Measurements from ENCODE around the gene RCAN2. TPM values are rescaled to one million over a fixed set of nuclear protein-coding genes. Genes with fewer than 3 reads are reported as not detected.

RCAN2 gene
- polyA plus RNA-seq, 4 donors, result 0.67 to 8.7 (median 4.0) TPM

DNA sequence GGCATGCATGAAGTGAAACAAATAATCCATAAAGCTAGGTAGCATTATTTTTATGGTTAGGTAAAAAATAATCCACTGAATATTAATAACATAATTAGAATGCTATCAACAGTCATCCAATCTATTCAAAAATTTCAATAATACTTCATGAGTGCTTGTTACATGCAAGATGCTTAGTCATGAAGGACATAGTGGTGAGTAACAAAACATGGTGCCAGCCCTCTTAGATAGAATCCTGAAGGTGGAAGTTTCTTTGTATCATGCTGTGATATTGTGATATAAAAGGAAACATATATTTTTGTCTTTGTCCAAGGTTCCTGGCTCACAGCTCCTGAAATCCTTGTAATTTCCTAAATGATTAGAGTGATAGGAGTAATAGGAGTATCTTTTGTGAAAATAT is 14.9 kb downstream of the RCAN2 start:
- no peaks in the 10 kb centered on the region for H3K36me3 ChIP-seq (ENCODE audit: control insufficient read depth in 3 of 3, insufficient read depth in 2 of 3, low read depth in 1 of 3, low read length in 3 of 3)
- H3K4me3 ChIP-seq (ENCODE audit: low read depth in 1 of 3, low read length in 3 of 3), result no peak overlapping the region
- H3K9me3 ChIP-seq (ENCODE audit: control insufficient read depth in 2 of 2, insufficient read depth in 1 of 2, low read depth in 1 of 2, low read length in 1 of 2), result no peaks in the 10 kb centered on the region
- DNase-seq, result no peak
- no peak for FAIRE-seq
- peaks cover 0 to 12% (median 3%) of the 10 kb centered on the region in 3 donors for H3K27me3 ChIP-seq (ENCODE audit: control insufficient read depth in 3 of 3, insufficient read depth in 3 of 3, low read length in 3 of 3)
- H3K4me1 ChIP-seq (ENCODE audit: control insufficient read depth in 3 of 3, insufficient read depth in 2 of 3, low read depth in 1 of 3, low read length in 2 of 3), result no peaks in the 10 kb centered on the region
- H3K27ac ChIP-seq (ENCODE audit: low read depth in 1 of 3, low read length in 2 of 3), result no peak overlapping the region

DNA sequence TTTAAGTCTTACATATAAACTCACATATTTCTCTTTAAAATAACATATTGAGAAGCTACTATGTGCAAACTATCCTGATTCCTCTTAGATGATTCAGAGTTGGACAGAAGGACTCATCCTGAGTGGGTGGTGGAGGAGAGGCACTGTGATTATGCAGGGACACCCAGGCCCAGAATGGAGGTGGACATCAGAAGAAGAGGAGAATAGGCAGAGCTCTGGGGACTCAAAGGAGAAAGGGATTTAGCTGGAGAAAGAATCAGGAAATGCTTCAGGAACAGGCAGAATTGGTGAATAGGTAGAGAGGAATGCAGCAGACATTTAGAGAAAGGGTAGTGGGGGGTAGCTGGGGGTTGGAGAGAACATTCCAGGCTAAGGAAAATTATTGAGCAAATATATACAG is 17.4 kb downstream of the RCAN2 start:
- H3K36me3 ChIP-seq (ENCODE audit: control insufficient read depth in 3 of 3, insufficient read depth in 2 of 3, low read depth in 1 of 3, low read length in 3 of 3), result no peaks in the 10 kb centered on the region
- no peak for FAIRE-seq
- H3K4me3 ChIP-seq (ENCODE audit: low read depth in 1 of 3, low read length in 3 of 3), result no peak overlapping the region
- no peak for DNase-seq
- no peaks in the 10 kb centered on the region for H3K9me3 ChIP-seq (ENCODE audit: control insufficient read depth in 2 of 2, insufficient read depth in 1 of 2, low read depth in 1 of 2, low read length in 1 of 2)
- no peak overlapping the region for H3K27ac ChIP-seq (ENCODE audit: low read depth in 1 of 3, low read length in 2 of 3)
- H3K27me3 ChIP-seq (ENCODE audit: control insufficient read depth in 3 of 3, insufficient read depth in 3 of 3, low read length in 3 of 3), result peaks cover 0 to 8% (median 3%) of the 10 kb centered on the region in 3 donors
- H3K4me1 ChIP-seq (ENCODE audit: control insufficient read depth in 3 of 3, insufficient read depth in 2 of 3, low read depth in 1 of 3, low read length in 2 of 3), result no peaks in the 10 kb centered on the region

DNA sequence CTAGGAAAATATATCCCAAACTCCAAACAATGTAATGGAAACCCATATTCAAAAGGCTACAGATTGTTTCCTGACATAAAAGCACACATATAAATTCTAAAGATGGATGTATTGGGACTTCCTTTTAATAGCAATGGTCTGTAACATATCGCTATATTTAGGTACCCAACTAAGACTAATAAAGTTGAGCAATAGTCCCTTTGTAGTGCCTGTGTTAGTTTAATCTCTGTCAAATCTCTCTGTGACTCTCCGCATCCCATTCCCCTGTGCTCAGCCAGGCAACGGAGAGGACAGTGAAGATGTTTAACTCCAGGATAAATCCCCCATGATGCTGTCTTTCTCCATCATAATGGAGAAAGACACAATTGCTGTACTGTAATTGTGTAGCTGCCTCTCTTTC is 19.0 kb downstream of the RCAN2 start:
- Histone ChIP-seq H3K9me3 (ENCODE audit: control insufficient read depth in 2 of 2, insufficient read depth in 1 of 2, low read depth in 1 of 2, low read length in 1 of 2) (no peaks in the 10 kb centered on the region), H3K4me3 (ENCODE audit: low read depth in 1 of 3, low read length in 3 of 3) (no peak overlapping the region), H3K36me3 (ENCODE audit: control insufficient read depth in 3 of 3, insufficient read depth in 2 of 3, low read depth in 1 of 3, low read length in 3 of 3) (no peaks in the 10 kb centered on the region), H3K27ac (ENCODE audit: low read depth in 1 of 3, low read length in 2 of 3) (no peak overlapping the region), H3K27me3 (ENCODE audit: control insufficient read depth in 3 of 3, insufficient read depth in 3 of 3, low read length in 3 of 3) (peaks cover 0 to 11% (median 3%) of the 10 kb centered on the region in 3 donors), H3K4me1 (ENCODE audit: control insufficient read depth in 3 of 3, insufficient read depth in 2 of 3, low read depth in 1 of 3, low read length in 2 of 3) (no peaks in the 10 kb centered on the region)
- FAIRE-seq, result no peak
- DNase-seq, result no peak
- WGBS, 3 donors, result 80 to 86% (median 84%) methylated on average over 3 of the region's 3 CpGs

- H3K27ac ChIP-seq (ENCODE audit: low read depth in 1 of 3, low read length in 2 of 3), result no peak overlapping the region
- 76 to 84% (median 79%) methylated on average over 2 of the region's 2 CpGs for WGBS, 3 donors
- DNase-seq, result no peak
Measured at GRCh38 chr6:46469021-46469420, 22.2 kb downstream of the RCAN2 start.

DNA sequence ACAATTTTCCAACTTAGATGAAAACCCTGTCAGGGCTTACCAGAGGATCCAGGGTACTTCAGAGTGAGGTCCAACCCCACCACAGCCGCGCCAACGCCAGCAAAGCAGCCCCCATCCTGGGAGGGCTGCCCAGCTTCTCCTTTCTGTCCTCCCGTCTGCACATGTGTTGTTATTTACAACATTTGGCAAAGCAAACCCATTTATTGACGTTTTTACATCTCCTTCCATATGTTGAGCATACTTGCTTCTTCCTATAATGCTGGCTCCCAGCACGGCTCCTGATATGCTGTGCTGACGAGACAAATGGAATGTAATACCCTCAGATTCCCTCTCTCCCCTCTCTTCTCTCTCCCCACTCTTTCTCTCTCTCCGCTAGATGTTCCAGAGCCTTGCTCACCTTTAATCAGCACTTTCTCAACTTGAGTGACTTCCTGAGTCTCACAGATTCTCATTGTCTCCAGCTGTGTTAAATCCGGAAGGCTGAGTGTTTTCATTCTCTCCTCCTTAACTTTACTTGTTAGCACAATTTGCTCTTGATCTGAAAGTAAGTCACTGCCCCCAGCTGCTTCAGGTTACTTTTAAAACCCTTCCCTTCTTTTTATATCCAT is 22.7 kb downstream of the RCAN2 start:
- Histone ChIP-seq H3K4me3 (ENCODE audit: low read depth in 1 of 3, low read length in 3 of 3) (no peak overlapping the region), H3K27ac (ENCODE audit: low read depth in 1 of 3, low read length in 2 of 3) (no peak overlapping the region), H3K9me3 (ENCODE audit: control insufficient read depth in 2 of 2, insufficient read depth in 1 of 2, low read depth in 1 of 2, low read length in 1 of 2) (no peaks in the 10 kb centered on the region), H3K27me3 (ENCODE audit: control insufficient read depth in 3 of 3, insufficient read depth in 3 of 3, low read length in 3 of 3) (peaks cover 0 to 7% (median 0%) of the 10 kb centered on the region in 3 donors), H3K36me3 (ENCODE audit: control insufficient read depth in 3 of 3, insufficient read depth in 2 of 3, low read depth in 1 of 3, low read length in 3 of 3) (no peaks in the 10 kb centered on the region), H3K4me1 (ENCODE audit: control insufficient read depth in 3 of 3, insufficient read depth in 2 of 3, low read depth in 1 of 3, low read length in 2 of 3) (no peaks in the 10 kb centered on the region)
- 76 to 80% (median 79%) methylated on average over 9 of the region's 9 CpGs for WGBS, 3 donors
- DNase-seq, result no peak
- FAIRE-seq, result no peak

More at GRCh38 chr6:46469021-46469420, 22.2 kb downstream of the RCAN2 start:
- Histone ChIP-seq H3K4me3 (ENCODE audit: low read depth in 1 of 3, low read length in 3 of 3) (no peak overlapping the region), H3K27me3 (ENCODE audit: control insufficient read depth in 3 of 3, insufficient read depth in 3 of 3, low read length in 3 of 3) (peaks cover 0 to 9% (median 0%) of the 10 kb centered on the region in 3 donors), H3K4me1 (ENCODE audit: control insufficient read depth in 3 of 3, insufficient read depth in 2 of 3, low read depth in 1 of 3, low read length in 2 of 3) (no peaks in the 10 kb centered on the region), H3K9me3 (ENCODE audit: control insufficient read depth in 2 of 2, insufficient read depth in 1 of 2, low read depth in 1 of 2, low read length in 1 of 2) (no peaks in the 10 kb centered on the region), H3K36me3 (ENCODE audit: control insufficient read depth in 3 of 3, insufficient read depth in 2 of 3, low read depth in 1 of 3, low read length in 3 of 3) (no peaks in the 10 kb centered on the region)
- FAIRE-seq, result no peak

DNA sequence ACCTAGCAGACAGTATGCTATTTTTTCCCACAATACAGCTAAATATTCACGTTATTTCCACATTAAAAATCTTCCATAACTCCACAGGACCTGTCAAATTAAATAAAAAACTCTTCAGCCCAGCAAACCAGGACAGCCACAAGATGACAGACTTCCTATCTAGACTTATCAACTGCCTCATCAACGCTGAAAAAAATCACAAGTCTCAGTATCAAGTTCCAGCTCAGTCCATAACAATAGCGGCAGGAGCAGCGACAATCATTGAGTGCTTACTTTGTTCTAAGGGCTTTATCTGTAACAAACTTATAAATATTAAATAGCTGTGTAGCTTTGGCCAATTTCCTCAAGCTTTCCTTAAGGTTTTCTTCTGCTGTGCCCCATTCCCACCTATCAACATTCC is 24.7 kb downstream of the RCAN2 start:
- H3K27ac ChIP-seq (ENCODE audit: low read depth in 1 of 3, low read length in 2 of 3), result no peak overlapping the region
- H3K36me3 ChIP-seq (ENCODE audit: control insufficient read depth in 3 of 3, insufficient read depth in 2 of 3, low read depth in 1 of 3, low read length in 3 of 3), result no peaks in the 10 kb centered on the region
- DNase-seq (no peak), FAIRE-seq (no peak)
- no peaks in the 10 kb centered on the region for H3K4me1 ChIP-seq (ENCODE audit: control insufficient read depth in 3 of 3, insufficient read depth in 2 of 3, low read depth in 1 of 3, low read length in 2 of 3)
- no peaks in the 10 kb centered on the region for H3K9me3 ChIP-seq (ENCODE audit: control insufficient read depth in 2 of 2, insufficient read depth in 1 of 2, low read depth in 1 of 2, low read length in 1 of 2)
- H3K4me3 ChIP-seq (ENCODE audit: low read depth in 1 of 3, low read length in 3 of 3), result no peak overlapping the region
- H3K27me3 ChIP-seq (ENCODE audit: control insufficient read depth in 3 of 3, insufficient read depth in 3 of 3, low read length in 3 of 3), result peaks cover 0 to 10% (median 0%) of the 10 kb centered on the region in 3 donors
- 60 to 75% (median 70%) methylated on average over 4 of the region's 4 CpGs for WGBS, 3 donors

GRCh38 chr6:46465294-46466165 is 25.7 kb downstream of the RCAN2 start:
- Histone ChIP-seq H3K4me1 (ENCODE audit: control insufficient read depth in 3 of 3, insufficient read depth in 2 of 3, low read depth in 1 of 3, low read length in 2 of 3) (no peaks in the 10 kb centered on the region), H3K27ac (ENCODE audit: low read depth in 1 of 3, low read length in 2 of 3) (no peak overlapping the region), H3K9me3 (ENCODE audit: control insufficient read depth in 2 of 2, insufficient read depth in 1 of 2, low read depth in 1 of 2, low read length in 1 of 2) (no peaks in the 10 kb centered on the region), H3K36me3 (ENCODE audit: control insufficient read depth in 3 of 3, insufficient read depth in 2 of 3, low read depth in 1 of 3, low read length in 3 of 3) (no peaks in the 10 kb centered on the region), H3K27me3 (ENCODE audit: control insufficient read depth in 3 of 3, insufficient read depth in 3 of 3, low read length in 3 of 3) (peaks cover 0 to 10% (median 0%) of the 10 kb centered on the region in 3 donors), H3K4me3 (ENCODE audit: low read depth in 1 of 3, low read length in 3 of 3) (no peak overlapping the region)
- 56 to 61% (median 57%) methylated on average over 4 of the region's 4 CpGs for WGBS, 3 donors
- DNase-seq, result no peak
- no peak for FAIRE-seq

DNA sequence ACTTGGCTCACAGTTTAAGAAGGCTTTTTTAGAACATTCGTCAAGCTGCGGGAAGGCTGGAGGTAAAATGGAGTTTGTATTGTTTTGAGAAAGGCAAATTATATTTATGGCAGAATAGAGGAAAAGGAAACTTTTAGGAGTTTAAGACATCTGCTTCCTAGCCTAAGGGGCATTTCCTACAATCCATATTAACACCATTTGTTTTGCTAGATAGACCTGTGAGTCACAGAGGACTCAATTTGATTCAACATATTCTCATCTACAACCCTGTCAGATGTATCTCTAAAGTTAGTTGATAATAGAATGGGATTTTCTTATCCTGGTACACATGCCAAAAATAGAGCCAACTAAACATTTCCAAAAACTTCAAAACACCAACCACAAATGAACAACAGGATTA is 35.0 kb downstream of the RCAN2 start:
- no peak for FAIRE-seq

More for the DNA sequence above, 35.0 kb downstream of the RCAN2 start:
- H3K36me3 ChIP-seq (ENCODE audit: control insufficient read depth in 3 of 3, insufficient read depth in 2 of 3, low read depth in 1 of 3, low read length in 3 of 3), result no peaks in the 10 kb centered on the region
- no peak for DNase-seq
- no peaks in the 10 kb centered on the region for H3K9me3 ChIP-seq (ENCODE audit: control insufficient read depth in 2 of 2, insufficient read depth in 1 of 2, low read depth in 1 of 2, low read length in 1 of 2)
- 84 to 92% (median 86%) methylated on average over 2 of the region's 2 CpGs for WGBS, 3 donors
- H3K27ac ChIP-seq (ENCODE audit: low read depth in 1 of 3, low read length in 2 of 3), result no peak overlapping the region
- no peaks in the 10 kb centered on the region for H3K4me1 ChIP-seq (ENCODE audit: control insufficient read depth in 3 of 3, insufficient read depth in 2 of 3, low read depth in 1 of 3, low read length in 2 of 3)
- H3K4me3 ChIP-seq (ENCODE audit: low read depth in 1 of 3, low read length in 3 of 3), result no peak overlapping the region
- H3K27me3 ChIP-seq (ENCODE audit: control insufficient read depth in 3 of 3, insufficient read depth in 3 of 3, low read length in 3 of 3), result peaks cover 0 to 2% (median 0%) of the 10 kb centered on the region in 3 donors

Data from small intestine (tissue), 7 donors.